NCI-H187 treated with DMSO at 0.1 percent for 48 hours (cell line): Measurements from ENCODE around the gene P3H4.
A peak's percentile ranks its signal among the peaks of the same experiment; 100 is the strongest.

Source experiments
- DNase-seq: peaks from one replicate; lab custom pipeline; 2025; lab: John Stamatoyannopoulos, UW

The P3H4 gene

GRCh38 chr17:41821776-41822175 is 10.0 kb upstream of the P3H4 start:
- DNase-seq, result no peak

DNA sequence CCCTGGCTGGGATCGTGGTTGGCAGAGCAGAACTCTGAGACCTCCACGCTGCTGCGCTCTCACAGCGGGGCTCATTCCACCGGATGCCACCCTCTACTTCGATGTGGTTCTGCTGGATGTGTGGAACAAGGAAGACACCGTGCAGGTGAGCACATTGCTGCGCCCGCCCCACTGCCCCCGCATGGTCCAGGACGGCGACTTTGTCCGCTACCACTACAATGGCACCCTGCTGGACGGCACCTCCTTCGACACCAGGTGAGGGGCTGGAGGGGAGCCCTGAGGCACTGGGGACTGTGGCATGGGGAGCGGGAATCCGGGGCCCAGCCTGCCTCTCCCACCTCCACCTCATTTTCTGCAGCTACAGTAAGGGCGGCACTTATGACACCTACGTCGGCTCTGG is 6.3 kb upstream of the P3H4 start:
- DNase-seq, result no peak

DNA sequence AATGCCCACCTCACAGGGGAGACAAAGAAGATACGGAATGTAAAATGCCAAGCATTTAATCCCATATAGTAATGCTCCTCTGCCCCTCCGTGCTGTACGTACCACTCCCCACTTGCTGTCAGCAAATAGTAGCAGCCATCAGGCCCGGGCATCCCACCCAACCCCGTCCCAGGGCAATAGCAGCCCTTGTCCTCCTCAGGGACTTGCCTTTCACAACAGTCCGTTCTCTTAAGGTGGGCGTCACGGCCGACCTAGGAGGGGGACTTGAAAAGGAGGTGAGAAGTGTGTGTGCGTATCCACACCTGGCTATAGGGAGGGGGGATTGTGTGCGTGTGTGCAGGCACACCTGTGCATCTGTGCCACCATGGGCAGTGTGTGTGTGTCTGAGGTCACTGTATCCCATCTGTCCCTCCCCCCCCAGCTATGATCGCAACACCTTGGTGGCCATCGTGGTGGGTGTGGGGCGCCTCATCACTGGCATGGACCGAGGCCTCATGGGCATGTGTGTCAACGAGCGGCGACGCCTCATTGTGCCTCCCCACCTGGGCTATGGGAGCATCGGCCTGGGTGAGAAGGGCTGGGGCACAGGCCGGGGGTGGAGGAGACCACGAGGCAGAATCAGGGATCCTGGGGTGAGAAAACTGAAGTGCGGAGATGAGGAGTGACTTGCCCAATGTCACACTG is 5.0 kb upstream of the P3H4 start:
- no peak for DNase-seq

DNA sequence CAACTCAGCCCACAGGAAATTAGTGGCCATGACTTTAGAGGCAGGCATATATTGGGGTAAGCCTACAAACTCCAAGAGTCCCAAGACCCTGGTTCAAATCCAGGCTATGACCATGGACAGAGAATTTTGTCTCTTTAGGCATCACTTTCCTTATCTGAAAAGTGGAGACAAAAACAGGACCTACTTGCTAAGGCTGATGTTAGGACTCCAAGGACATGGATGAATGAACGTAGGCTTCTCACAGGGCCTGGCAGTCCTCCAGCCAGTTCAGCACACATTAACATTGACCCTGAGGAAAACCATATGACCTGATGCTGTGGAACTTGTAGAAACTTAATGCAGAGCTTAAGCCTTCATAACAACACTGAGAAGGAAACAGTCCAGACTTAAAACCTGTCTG is 2.4 kb upstream of the P3H4 start:
- no peak for DNase-seq

- DNase-seq, result no peak
These were observed 2.0 kb upstream of the P3H4 start for GRCh38 chr17:41813699-41814124.

GRCh38 chr17:41813152-41813680 is 1.5 kb upstream of the P3H4 start:
- no peak for DNase-seq

- DNase-seq, result no peak
These were observed 817 bp upstream of the P3H4 start, which contains the start of gene FKBP10 for GRCh38 chr17:41812381-41813151. FKBP10 (plus strand) TSS chr17:41813004; CDS start chr17:41813035, 31 bp downstream.

DNA sequence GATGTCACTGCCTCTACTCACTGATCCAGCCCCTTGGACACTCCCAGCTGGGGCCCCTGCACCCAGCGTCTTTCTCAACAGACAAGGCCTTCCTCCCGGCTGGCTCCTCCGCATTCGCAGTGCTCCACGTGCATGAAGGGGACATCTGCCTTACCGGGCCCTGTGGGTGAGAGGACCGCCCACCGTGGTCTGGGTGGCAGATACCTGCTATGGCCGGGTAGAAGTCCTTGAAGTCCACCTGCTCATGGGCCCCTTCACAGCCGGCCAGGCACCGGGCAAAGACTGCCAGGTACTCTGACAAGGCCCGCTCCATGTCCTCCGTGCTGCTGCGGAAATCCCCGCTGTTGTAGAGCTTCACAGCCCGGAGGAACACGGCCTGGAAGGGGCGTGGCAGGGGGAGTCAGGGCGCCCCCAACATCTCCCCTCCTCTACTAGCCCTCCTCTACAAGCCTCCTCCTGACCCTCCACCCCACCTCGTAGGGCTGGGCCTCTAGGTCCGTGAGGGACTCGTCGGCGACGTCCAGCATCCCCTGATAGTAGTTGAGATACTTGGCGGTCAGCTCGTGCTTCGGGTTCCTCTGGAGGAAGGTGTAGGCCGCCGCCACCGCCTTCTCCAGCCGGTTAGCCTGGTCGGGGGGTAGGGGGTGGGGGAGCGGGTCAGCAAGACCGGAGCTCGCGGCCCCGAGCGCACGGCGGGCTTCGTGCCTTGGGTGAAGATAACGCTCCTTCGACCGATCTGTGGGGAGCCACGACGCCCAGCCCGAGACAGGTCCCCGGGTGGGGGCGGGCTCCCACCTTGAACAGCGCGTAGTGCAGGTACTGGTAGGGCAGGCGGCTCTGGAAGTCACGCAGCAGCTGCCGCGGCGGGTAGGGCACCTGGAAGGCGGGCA is 845 bp downstream of the P3H4 start:
- no peak for DNase-seq

GRCh38 chr17:41806685-41807445 is 4.9 kb downstream of the P3H4 start:
- no peak for DNase-seq

DNA sequence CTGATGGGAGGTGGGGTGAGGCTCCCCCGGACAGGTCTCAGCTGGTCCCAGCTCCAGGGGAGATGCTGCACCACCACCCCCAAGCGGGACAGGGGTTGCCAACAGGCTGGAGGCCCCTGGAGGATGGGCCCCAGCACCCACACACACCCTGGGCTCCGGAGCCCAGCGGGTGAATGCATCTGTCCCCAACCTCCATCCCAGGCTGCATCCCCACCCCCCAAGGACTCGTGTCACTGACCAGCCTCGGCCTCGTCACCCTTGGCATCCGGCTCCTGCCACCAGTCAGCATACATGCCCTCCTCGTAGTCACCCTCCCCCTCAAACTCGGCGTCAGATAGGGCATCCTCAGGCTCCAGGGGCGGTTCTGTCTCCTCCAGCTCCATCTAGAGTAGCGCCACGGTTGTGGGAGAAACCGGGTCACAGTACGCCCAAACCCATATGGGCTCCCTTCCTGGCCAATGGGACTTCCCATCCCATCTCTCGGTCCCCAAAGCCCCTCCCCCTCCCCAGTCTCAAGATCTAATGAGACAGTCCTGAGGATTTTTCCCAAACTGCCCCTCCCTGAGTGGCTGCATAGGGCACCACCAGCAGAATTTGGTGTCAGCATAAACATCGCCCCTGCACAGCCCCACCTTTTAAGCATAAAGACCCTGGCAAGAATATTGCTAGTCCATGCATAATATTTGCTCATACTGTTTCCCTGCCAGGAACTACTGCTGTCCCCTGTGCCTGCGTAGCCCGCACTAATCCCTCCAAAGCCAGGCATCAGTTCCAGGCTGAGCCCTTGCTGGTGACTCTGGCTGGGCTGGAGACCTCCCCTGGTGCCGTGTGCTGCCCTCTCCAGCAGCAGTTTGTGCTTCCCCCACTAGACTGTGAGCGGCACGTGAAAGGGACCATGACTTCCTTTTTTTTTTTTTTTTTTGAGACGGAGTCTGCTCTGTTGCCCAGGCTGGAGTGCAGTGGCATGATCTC is 8.4 kb downstream of the P3H4 start:
- no peak for DNase-seq

- peak; percentile 44 for DNase-seq
These were observed 10.1 kb downstream of the P3H4 start for GRCh38 chr17:41801374-41802271.

DNA sequence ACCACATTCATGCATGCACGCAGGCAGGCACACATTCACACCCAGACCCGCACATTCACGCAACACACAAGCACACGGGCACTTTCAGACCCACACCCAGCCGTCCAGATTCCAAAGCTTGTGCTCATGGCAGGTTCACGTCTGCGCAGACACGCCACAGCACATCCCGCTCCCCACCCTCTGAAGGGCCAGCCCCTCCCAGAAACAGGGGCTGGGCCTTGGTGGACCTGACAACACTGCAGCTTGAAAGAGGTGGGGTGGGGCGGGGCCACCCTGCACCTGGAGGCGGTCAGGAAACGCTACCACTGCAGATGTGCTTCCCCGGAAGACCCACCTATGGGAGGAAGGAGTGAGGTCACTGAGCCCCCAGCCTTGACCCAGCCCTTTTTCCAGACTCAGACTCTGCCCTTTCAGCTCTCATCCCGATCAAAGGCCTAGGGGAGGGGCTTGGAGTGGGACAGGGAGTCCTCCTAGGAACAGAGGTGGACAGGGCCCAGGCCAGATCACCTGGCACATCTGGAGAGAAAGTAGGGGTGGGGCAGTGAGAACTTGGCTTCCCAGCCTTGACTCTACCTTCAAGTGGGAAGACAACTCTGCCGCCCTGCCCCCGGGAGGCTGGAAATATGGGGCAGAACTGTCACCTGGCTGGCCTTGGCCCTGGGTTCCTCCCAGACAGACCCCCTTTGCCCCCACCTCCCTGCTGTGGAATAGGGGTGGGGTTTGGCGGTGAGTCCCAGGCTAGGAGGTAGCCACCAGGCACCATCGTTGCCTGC is 11.0 kb downstream of the P3H4 start:
- no peak for DNase-seq

DNA sequence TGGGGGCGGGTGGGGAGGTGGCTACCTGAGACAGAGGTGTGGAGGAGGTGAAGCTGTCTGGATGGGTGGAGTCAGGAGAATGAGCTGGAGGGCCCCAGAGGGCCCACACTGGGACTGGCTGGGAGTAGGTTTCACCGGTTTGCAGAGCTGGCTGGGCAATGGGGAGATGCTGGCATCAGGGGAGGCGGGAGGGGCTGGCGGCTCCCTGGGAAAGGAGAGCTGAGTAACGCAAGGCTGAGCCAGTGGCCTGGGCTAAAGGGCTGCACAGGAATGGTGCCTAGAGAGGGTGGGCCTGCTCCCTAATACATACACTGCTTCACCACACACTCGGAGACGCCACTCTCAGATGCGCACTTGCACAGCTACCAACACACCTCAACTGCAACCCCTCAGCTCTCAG is 12.4 kb downstream of the P3H4 start:
- no peak for DNase-seq

- no peak for DNase-seq
These were observed 14.4 kb downstream of the P3H4 start for GRCh38 chr17:41797377-41797776.

GRCh38 chr17:41796121-41796895 is 15.4 kb downstream of the P3H4 start:
- no peak for DNase-seq

- DNase-seq, result no peak
These were observed 17.2 kb downstream of the P3H4 start for GRCh38 chr17:41794540-41794975.

- no peak for DNase-seq
These were observed 17.8 kb downstream of the P3H4 start for GRCh38 chr17:41793784-41794539.
